ENCODE results near the gene EPSTI1. TPM values are rescaled to one million over a fixed set of nuclear protein-coding genes. Genes with fewer than 3 reads are reported as not detected.

The EPSTI1 gene
- total and polyA plus RNA-seq, 10 of the 15 experiments (the other 5 are each of a cell fraction or from before 2014, with no cell fraction given), result 4.7 to 32.0 (median 24.2) TPM

DNA sequence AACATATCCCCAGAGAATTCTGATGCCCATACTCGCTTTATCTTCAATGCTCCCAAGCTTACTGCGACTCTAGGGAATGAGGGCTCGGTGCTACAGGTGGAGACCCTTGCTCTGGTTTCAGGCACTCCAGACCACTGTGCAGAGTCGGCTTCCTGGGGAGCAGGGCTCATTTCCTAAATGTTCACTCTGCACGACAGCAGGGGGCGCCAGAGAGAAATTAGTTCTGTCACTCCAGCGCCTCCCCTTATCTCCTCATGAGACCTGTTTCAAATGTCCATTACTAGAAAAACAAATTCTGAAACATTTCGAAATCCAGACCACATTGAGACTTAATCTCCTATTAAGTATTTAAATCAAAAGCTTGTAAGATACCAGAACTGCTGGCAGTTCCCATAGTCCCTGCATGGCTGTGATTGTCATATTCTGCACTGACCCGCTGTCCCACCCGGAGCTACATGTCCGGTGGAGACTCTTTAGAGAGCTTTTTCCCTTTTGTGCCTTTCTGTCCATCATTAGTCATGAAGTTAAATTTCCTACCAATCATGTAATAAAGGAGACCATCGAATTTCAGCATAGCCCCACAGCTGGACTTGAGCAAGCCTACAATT, 22.4 kb downstream of the EPSTI1 start:
- no peak overlapping the region for H3K27ac ChIP-seq (ENCODE audit: control insufficient read depth, insufficient read depth)
- ChIA-PET SMC1A (ENCODE audit: uncharacterized antibody, unreplicated experiment) (interaction anchor here (0.8 to 3.6 kb wide), 25 partner anchors 10 to 835 kb away, joined by 3 to 22 read pairs (median 4); partner anchors contain the start of gene EPSTI1), POLR2A (interaction anchor here (0.8 kb wide), 1 partner anchor 14 kb away, joined by 3 read pairs; no protein-coding TSS in a partner anchor), RAD21 (ENCODE audit: unreplicated experiment) (interaction anchor here (0.7 to 1.4 kb wide), 11 partner anchors 21 to 834 kb away, joined by 3 to 12 read pairs (median 3); no protein-coding TSS in a partner anchor), CTCF (interaction anchor here (0.5 to 3.6 kb wide), 41 partner anchors 9 to 834 kb away, joined by 3 to 51 read pairs (median 4); partner anchors contain the start of gene DNAJC15)
- H2AFZ ChIP-seq (ENCODE audit: control insufficient read depth, low read depth, low read length), result no peak overlapping the region
- BruUV-seq (replicated peaks), result no TSS peak
- FAIRE-seq, result peak; percentile 91
- H3K79me2 ChIP-seq (ENCODE audit: control insufficient read depth, insufficient read depth, low read length), result no peaks in the 10 kb centered on the region; the same call in 1 of the 2 replicates
- H3K36me3 ChIP-seq (ENCODE audit: control insufficient read depth in 2 of 2, insufficient read depth in 2 of 2, low read length in 1 of 2), result peaks cover 2 to 14% of the 10 kb centered on the region in 2 experiments
- H3K9ac ChIP-seq (ENCODE audit: control insufficient read depth, insufficient read depth, low read length), result no peak overlapping the region
- peak; percentile 92 for ATAC-seq
- H3K4me3 ChIP-seq, result no peak overlapping the region
- H3K4me2 ChIP-seq (ENCODE audit: control insufficient read depth, insufficient read depth), result no peak overlapping the region
- H4K20me1 ChIP-seq (ENCODE audit: control insufficient read depth, insufficient read depth), result no peaks in the 10 kb centered on the region; the same call in 1 of the 2 replicates
- no peak for DNase-seq (ENCODE audit: low read depth, low spot score)
- in situ Hi-C loops (cut with MboI), result loop anchor here (10.0 kb wide), 2 partner anchors 835 to 905 kb away; partner anchors contain the start of genes CCDC122 and LACC1
- intact Hi-C loops (cut with micrococcal nuclease; ENCODE audit: unreplicated experiment), result loop anchor here (1.0 to 10.0 kb wide), 7 partner anchors 54 to 905 kb away; partner anchors contain the start of genes CCDC122, DNAJC15 and LACC1
- no peaks in the 10 kb centered on the region for H3K27me3 ChIP-seq (replicated peaks in 1 of 2; ENCODE audit: control insufficient read depth in 2 of 2, insufficient read depth in 2 of 2, low read length in 1 of 2)
- peaks cover 10% of the 10 kb centered on the region for H3K4me1 ChIP-seq (ENCODE audit: control insufficient read depth, insufficient read depth, low read length)
- H3K9me3 ChIP-seq (replicated peaks; ENCODE audit: control insufficient read depth, insufficient read depth, low read length), result no peaks in the 10 kb centered on the region
- 37% methylated on average over 12 of the region's 12 CpGs for WGBS (ENCODE audit: insufficient coverage, insufficient replicate concordance, low lambda C conversion rate, missing lambda C conversion rate)
- TF ChIP-seq ZZZ3 (IDR thresholded peaks at IDR 0.05; ENCODE audit: control insufficient read depth, insufficient read length, low read depth), result no peak
- TF ChIP-seq YY1 (IDR thresholded peaks at IDR 0.05; ENCODE audit: low read depth, low read length), result peak; percentile 35; the same call in 1 of the 2 replicates
- TF ChIP-seq, protein P1, sequence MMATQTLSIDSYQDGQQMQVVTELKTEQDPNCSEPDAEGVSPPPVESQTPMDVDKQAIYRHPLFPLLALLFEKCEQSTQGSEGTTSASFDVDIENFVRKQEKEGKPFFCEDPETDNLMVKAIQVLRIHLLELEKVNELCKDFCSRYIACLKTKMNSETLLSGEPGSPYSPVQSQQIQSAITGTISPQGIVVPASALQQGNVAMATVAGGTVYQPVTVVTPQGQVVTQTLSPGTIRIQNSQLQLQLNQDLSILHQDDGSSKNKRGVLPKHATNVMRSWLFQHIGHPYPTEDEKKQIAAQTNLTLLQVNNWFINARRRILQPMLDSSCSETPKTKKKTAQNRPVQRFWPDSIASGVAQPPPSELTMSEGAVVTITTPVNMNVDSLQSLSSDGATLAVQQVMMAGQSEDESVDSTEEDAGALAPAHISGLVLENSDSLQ (IDR thresholded peaks at IDR 0.05), result peak; percentile 68
- TF ChIP-seq, protein P2, sequence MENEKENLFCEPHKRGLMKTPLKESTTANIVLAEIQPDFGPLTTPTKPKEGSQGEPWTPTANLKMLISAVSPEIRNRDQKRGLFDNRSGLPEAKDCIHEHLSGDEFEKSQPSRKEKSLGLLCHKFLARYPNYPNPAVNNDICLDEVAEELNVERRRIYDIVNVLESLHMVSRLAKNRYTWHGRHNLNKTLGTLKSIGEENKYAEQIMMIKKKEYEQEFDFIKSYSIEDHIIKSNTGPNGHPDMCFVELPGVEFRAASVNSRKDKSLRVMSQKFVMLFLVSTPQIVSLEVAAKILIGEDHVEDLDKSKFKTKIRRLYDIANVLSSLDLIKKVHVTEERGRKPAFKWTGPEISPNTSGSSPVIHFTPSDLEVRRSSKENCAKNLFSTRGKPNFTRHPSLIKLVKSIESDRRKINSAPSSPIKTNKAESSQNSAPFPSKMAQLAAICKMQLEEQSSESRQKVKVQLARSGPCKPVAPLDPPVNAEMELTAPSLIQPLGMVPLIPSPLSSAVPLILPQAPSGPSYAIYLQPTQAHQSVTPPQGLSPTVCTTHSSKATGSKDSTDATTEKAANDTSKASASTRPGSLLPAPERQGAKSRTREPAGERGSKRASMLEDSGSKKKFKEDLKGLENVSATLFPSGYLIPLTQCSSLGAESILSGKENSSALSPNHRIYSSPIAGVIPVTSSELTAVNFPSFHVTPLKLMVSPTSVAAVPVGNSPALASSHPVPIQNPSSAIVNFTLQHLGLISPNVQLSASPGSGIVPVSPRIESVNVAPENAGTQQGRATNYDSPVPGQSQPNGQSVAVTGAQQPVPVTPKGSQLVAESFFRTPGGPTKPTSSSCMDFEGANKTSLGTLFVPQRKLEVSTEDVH (IDR thresholded peaks at IDR 0.05; ENCODE audit: low read depth, partially characterized antibody), result no peak
- no peak for TF ChIP-seq SKIL (IDR thresholded peaks at IDR 0.05; ENCODE audit: low read depth, poor library complexity, severe bottlenecking)
- no peak for TF ChIP-seq EGR1 (IDR thresholded peaks at IDR 0.05; ENCODE audit: borderline replicate concordance in 1 of 2, low read depth in 2 of 2, low read length in 2 of 2)
- TF ChIP-seq RCOR1 (conservative IDR thresholded peaks at IDR 0.05; ENCODE audit: low read depth, low read length), result no peak
- no peak for TF ChIP-seq SPI1 (IDR thresholded peaks at IDR 0.05; ENCODE audit: borderline replicate concordance, insufficient read depth, low read depth, low read length)
- no peak for TF ChIP-seq IRF4 (IDR thresholded peaks at IDR 0.05; ENCODE audit: low read depth, low read length)
- no peak for TF ChIP-seq BHLHE40 (IDR thresholded peaks at IDR 0.05; ENCODE audit: borderline replicate concordance in 1 of 2, low read depth in 2 of 2, low read length in 1 of 2)
- TF ChIP-seq CREM (IDR thresholded peaks at IDR 0.05; ENCODE audit: low read depth), result no peak
- no peak for TF ChIP-seq ESRRA (IDR thresholded peaks at IDR 0.05; ENCODE audit: low read length)
- TF ChIP-seq BRCA1 (IDR thresholded peaks at IDR 0.05; ENCODE audit: low read depth, low read length), result no peak

Data from GM12878 (cell line).